Fibroblast of skin of right quadriceps (primary cell): ENCODE results near the gene EIF4G1.

Source experiments
- DNase-seq: peaks from one replicate; pipeline ENCODE4 v3.0.0-alpha.2; 2013

EIF4G1 gene

DNA sequence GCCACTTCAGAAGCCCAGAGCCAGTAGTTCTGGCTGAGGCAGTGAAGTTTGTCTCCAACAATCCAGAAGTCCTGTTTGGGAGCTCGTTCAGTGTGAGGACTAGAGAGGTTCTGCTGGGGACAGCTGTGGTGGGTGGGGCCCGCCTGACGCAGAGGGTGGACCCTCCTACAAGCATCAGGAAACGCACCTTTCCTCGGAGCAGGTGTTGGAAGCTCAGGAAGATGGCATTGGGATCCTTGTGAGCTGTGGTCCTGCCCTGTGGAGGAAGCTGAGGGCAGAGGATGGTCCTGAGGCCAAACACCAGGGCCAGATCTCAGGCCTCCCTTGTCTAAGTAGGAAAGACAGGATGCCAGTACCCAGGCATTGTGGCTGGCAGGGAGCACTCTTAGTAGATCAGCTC lies 58.5 kb downstream of the EIF4G1 start:
- DNase-seq = no peak

DNA sequence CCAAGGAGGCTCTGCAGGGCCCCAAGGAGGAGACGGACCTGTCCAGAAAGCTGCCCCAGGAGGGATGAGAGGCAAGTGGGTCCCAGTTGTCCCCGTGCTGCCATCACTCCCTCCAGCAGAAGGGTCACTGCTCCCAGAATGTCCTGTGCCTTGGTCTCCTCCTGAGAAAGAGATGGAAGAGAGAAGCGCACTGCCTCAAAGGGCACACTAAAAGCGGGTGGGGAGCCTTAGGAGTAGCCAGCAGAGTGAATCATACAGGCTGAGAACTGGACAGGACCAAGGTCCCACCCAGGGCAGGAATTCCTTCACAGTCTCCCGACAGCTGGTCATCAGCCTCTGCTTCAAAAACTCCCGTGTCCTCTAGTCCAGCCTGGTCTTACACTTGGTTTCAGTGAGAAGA lies 59.0 kb downstream of the EIF4G1 start:
- DNase-seq = no peak

- DNase-seq = no peak
Observed at GRCh38 chr3:184375747-184376461, 61.5 kb downstream of the EIF4G1 start.

- DNase-seq = no peak
Observed at GRCh38 chr3:184377374-184377773, 63.0 kb downstream of the EIF4G1 start.

DNA sequence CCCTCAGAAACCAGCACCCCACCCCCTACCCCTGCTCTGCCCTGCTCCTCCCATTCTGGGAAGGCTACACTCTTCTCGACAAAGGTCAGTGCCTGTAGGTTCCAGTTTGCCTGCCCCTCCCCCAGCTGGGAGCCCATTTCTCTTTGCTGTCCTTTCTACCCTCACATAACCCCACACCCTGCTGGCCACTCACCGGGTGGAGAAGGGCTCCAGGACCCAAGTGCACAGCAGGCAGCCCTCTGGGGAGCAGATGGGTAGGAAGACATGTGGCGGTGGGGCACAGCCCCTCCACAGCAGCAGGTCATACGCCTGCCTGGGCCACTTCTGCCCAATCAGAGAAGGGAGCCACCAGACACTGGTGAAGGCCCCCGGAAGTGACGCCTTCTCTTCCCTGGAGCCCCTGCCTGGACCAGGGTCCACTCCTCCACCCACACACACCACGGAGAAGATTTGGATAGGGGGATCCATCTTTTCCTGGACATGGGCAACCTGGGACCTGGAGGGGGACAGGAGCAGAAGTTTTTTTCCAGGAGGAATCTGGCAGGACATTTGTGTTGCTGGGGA lies 63.6 kb downstream of the EIF4G1 start, which contains the start of gene THPO:
Gene THPO (minus strand): TSS at position 326 of the 564 bp plus-strand sequence. CDS start 1,948 bp downstream, outside the sequence.
- no peak for DNase-seq

DNA sequence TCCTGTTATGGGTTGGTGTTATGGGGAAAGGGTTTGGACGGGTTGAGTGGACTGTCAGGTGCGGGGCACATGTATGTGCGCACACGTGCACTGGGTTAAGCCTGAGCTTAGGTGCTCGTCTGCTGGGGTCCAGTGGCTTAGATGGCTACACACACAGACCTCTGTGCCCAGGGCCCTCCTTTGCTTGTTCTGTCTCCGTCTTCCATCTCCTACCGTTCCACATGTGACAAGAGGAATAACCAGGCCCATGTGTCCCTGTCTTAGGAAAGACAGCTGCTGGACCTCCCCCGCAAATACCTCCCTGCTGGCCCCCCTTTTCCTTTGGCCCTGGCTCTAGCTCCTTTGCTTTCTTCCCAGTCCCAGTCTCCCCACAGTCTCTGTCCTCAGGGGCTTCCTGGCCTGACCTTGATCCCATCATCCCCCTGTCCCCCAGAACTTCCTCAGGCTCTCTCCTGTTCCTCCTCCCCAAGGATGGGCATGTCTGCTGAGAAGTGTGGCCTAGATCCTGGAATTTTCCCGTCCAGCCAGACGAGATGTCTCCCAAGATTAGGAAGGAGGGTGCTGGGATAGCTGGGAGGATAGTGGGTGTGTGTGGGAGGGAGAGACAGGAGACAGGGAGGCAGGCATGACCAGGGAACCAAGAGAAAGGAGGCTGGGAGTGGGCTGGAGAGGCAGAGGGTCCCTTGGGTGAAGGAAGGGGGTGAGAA lies 64.4 kb downstream of the EIF4G1 start:
- DNase-seq = no peak

DNA sequence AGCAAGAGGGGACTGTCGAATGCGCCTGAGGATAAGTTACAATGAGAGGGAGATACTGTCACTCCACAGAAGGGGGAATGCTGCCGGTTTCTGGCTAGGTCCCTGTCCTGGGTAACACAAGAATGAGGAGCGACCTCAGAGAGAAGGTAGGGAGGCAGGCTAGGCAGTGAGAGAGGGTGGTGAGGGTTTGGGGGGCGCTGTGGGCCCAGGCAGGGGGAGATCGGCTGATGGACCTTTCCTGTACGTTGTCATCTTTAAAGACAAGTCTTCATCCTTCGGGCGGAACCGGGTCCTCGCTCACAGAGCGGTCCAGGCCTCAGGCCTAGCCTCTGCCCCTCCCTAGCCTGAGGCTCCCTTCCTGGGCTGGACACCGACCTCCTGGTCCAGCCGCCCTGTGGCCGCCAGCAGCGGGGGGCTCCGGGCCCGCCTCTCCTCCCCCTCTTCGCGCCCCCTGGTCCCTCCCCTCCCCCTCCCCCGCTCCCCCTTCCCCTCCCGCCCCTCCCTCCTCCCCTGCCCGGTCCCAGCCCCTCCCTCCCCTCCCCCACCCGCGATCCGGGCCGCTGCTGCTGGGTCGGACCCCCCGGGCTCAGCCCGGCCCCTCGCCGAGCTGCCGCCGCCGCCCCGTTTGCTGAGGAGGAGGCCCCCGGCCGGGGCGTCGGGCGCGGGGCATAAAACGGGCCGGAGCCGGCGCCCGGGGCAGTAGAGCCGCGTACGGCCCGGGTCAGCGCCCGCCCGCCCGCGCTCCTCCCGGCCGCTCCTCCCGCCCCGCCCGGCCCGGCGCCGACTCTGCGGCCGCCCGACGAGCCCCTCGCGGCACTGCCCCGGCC lies 65.2 kb downstream of the EIF4G1 start, which contains the start of gene CHRD:
Gene CHRD (plus strand): TSS at position 697 of the 827 bp plus-strand sequence. CDS start 265 bp downstream, outside the sequence.
- no peak for DNase-seq

GRCh38 chr3:184380185-184380626 lies 65.8 kb downstream of the EIF4G1 start:
- peak; percentile 17 for DNase-seq

DNA sequence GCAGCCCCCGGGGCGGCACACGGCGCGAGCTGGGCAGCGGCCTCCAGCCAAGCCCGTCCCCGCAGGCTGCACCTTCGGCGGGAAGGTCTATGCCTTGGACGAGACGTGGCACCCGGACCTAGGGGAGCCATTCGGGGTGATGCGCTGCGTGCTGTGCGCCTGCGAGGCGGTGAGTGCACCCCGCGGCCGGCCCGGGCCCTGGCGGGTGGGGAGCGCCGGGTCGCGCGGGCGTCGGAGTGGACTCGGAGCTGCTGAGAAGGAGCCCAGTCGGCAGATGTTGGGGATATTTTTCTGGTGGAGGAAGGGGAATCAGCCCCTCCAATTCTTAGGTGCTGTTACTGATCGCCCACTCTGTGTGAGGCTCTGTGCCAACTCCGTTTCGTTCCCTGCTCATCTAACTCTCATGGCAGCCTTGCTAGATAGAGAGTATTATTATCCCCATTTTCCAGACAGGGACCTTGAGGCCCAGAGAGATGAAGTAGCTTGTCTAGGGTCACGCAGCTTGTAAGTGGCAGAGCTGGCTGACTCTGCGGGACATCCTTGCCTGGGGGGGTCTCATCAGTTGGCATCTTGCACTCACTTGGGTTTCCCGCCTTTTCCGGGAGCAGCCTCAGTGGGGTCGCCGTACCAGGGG lies 66.3 kb downstream of the EIF4G1 start:
- DNase-seq = no peak

DNA sequence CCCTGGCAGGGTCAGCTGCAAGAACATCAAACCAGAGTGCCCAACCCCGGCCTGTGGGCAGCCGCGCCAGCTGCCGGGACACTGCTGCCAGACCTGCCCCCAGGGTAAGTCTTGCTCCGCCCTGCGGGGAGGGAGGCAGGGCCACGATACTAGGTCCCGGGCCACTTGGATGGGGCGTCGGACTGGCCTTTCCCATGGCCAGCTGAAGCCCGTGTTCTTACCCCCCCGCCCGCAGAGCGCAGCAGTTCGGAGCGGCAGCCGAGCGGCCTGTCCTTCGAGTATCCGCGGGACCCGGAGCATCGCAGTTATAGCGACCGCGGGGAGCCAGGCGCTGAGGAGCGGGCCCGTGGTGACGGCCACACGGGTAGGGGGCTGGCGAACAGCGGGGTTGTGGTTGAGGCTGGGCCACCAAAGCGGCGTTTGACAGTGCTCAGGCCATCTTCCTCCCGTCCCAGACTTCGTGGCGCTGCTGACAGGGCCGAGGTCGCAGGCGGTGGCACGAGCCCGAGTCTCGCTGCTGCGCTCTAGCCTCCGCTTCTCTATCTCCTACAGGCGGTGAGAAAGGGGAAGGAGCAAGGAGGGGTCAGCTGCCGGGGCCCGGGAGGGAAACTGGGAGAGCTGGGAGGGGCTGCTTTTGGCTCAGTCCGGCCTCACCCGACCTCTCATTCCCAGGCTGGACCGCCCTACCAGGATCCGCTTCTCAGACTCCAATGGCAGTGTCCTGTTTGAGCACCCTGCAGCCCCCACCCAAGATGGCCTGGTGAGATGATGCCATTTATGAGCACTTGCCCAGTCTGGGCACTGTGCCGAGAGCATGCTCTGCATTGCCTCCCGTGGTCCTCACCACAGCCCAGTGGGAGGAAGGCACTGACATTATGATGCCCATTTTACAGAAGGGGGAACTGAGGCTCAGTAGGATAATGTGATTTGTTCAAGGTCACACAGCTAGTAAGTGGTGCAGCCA lies 67.1 kb downstream of the EIF4G1 start:
- no peak for DNase-seq

DNA sequence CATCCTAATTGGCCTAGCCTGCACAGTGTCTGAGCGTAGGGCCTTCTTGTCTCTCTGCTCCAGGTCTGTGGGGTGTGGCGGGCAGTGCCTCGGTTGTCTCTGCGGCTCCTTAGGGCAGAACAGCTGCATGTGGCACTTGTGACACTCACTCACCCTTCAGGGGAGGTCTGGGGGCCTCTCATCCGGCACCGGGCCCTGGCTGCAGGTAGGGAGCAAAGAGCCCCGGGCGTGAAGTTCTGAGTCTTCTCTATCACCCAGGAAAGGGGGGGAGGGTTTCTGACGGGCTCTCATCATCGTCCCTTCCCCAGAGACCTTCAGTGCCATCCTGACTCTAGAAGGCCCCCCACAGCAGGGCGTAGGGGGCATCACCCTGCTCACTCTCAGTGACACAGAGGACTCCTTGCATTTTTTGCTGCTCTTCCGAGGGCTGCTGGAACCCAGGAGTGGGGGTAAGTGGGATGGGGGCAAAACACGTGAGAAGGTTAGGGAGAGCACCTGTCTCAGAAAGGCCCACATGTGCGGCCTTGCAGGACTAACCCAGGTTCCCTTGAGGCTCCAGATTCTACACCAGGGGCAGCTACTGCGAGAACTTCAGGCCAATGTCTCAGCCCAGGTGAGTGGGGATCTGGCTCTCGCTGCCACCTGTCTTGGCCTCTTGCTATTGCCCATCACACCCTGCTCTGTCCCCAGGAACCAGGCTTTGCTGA lies 68.1 kb downstream of the EIF4G1 start:
- no peak for DNase-seq

DNA sequence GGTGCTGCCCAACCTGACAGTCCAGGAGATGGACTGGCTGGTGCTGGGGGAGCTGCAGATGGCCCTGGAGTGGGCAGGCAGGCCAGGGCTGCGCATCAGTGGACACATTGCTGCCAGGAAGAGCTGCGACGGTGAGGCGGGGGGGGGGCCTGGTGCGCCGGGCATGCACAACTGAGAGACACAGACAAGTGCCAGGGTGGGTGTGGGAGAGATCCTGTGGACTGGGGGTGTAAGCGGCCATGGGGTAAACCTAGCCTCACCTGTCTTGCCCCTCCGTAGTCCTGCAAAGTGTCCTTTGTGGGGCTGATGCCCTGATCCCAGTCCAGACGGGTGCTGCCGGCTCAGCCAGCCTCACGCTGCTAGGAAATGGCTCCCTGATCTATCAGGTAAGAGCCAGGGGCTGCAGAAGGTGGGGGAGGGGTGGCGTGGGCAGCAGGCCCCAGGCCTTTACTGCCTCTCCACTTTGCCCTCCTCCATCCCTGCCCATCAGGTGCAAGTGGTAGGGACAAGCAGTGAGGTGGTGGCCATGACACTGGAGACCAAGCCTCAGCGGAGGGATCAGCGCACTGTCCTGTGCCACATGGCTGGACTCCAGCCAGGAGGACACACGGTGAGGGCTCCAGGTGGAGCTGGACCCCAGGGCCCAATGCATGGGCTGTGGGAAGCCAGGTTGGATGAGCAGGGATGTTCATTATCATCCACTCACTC lies 68.8 kb downstream of the EIF4G1 start:
- no peak for DNase-seq

GRCh38 chr3:184384342-184384741 lies 69.9 kb downstream of the EIF4G1 start:
- no peak for DNase-seq
